GM20431 (cell line): Measurements from ENCODE around the gene PRKD3.

Experiments used
- in situ Hi-C: fragments of 300-500 bp; cut with MseI, MboI; formaldehyde crosslinking; loops from one replicate; pipeline ENCODE4 v1.15.0; 2020; ENCODE audit warnings: low sequenced_read_pairs; ENCODE audit not compliant: unreplicated experiment

The PRKD3 gene

DNA sequence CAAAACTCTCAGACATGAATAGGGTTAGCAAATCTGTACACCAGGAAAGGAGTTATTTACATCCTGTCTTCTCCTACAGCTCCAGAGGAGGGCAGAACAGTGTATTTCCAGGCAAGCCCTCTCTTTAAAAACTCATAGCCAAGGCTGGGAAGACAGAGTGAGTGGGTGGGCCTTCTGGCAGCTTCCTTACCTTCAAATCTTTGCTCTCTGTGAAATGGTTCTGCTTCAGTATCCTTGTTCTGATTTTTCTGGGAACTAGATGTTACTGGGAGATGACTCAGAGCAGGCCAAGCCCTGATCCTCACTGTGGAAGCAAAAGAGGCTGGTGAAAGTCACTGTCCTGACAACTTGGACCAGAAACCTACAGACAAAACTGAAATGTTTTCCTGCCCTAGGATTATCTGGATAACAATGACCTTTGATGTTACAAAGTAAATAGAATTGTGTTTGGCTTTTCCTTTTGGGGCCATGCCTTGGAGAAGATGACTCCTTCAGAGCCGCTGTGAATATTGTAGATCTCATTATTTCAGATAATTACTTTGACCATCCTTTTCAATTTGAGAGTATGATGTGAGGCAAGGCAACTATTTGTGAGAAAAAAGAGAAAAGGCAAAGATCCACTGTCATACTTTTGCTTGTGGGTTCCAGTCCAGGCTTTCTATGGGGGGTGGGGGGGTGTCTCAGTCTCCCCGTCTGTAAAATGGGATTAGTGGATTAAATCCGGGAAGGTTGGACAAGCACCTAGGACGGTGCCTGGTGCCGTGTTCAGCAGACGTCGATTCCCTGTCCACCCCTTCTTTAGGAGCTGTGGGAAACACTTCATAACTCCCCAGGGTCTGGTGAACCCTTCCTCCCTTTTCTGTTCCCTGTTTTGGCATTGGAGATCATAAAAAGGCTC lies 19.2 kb upstream of the PRKD3 start:
- in situ Hi-C loops: no loop called here

DNA sequence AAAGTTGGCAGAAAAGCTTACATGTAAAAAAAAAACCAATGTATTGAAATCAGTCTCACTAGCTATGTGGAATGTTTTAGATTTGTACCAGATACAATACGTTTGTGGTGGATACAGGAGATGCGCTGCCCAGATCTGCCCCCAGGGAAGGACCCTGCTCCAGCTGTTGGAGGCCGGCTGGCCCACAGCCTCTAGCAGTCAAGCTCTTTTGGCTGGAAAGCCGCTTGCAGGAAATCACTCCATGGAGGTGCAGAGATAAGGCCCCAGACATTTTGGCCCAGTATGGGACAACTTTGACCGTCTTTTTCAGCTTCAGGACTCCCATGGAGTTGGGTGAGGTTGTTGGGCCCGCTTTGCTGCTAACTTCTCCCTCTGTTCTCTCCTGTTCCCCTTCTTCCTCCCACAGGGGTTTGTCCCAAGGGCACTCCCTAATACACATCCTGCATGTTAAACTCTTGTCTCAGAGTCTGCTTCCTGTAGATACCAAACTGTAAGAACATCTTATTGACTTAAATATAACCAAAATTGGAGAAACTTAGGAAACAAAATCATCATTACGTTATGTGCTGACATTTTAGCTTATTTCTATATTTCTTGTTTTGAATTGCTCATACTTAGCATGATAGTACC lies 18.1 kb upstream of the PRKD3 start:
- in situ Hi-C loops: no loop called here

DNA sequence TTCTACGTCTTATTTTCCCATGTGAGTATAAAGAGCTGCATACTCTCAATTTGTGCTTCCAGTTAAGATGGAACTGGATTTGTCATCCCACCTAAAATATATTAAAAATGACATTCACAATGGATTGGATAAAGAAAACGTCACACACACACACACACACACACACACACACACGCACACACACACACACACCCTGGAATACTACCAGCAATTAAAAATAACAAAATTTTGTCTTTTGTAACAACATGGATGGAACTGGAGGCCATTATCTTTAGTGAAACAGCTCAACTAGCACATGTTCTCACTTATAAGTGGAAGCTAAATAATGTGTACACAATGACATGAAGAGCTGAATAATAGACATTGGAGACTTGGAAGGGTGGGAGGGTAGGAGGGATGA lies 16.0 kb upstream of the PRKD3 start:
- in situ Hi-C loops: no loop called here

DNA sequence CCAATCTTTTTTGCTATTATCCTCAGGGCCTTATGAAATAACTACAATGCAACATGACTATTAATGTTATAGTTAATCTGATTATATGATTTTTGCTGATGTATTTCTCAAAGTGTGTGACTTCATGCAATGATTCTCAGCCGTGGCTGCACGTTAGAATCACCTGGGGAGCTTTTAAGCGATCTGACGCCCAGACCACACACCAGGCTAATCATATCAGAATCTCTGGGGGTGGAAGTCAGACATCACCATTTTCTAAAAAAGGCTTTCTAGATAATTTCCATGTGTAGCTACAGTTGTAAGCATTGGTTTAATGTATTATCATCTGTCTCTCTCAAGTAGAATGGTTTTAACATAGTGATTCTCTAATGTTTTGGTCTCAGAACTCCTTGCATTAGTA lies 14.3 kb upstream of the PRKD3 start:
- in situ Hi-C loops: no loop called here

DNA sequence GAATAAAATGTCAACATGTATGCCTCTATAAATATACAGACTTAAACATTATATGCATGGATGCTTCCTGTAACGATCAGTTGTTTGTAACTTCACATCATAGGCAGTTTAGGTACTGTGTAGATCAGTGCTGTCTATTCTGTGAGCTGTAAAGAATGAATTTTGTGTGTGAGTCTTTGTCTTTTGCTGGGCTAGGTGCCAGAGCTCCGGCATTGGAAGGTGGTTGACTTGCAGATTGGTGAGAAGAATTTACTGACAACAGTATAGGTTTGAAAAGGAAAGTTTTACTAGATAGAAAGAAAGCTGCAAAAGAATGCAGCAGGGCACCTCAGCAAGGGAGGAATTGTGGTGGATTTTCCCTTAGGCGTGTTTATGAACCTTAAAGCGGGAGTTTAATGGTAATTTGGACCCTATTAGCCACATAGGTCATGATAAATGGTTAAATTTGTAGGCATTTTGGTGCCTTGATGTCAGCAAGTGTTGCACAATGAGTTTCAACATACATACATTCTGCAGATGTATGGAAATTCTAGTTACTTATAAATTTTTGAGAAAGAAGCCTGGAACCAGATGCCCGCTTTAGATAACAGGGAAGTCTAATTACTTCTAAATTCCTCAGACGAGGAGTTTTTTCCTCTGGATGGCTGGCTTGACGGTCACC lies 13.1 kb upstream of the PRKD3 start:
- in situ Hi-C loops: no loop called here

DNA sequence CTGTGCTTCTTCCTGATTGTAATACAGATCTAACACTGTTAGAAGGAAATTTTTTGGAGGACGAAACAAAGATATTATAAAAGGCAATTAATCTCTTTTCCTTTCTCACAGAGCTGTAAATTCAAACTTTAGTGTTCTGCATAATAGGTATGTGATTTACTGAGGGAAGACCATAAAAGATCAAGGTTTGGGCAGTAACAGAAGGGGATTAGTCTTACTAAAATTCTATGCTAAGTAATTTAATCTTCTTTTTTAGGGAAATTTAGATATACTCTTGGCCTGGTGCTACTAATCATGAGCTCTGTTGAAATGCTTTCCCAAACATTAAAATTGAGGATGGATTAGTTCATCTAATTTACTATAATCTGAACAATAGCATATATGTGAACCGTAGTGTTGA lies 11.0 kb upstream of the PRKD3 start:
- in situ Hi-C loops: no loop called here

DNA sequence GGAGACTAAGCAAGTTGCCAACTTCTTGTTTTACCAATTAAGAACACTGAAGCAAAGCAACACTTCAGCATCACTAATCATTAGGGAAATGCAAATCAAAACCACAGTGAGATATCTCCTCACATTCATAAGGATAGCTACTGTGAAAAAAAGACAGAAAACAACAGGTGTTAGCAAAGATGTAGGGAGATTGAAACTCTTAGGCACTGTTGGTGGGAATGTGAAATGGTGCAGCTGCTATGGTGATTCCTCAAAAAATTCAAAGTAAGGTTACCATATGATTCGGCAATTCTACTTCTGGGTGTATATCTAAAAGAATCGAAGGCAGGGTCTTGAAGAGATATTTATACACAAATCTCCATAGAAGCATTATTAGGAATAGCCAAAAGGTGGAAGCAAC lies 8.6 kb upstream of the PRKD3 start:
- in situ Hi-C loops: no loop called here

DNA sequence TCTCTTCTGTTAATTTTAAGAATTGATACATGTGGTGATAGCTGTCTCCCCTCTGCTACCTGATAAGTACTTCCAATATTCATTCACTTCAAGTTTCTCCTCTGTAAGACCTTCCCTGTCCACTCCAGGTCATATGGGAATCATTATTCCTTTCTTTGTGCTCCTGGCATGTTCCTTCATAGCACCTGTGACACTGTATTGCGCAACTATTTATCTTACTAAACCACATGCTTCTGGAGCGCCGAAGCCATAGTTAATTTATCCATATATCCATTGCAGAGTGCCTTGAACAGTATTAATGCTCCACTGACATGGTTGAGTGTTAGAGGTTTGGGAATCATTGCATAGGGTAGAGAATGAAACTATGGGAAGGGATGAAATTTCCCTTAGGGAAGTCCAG lies 7.9 kb upstream of the PRKD3 start:
- in situ Hi-C loops: no loop called here

DNA sequence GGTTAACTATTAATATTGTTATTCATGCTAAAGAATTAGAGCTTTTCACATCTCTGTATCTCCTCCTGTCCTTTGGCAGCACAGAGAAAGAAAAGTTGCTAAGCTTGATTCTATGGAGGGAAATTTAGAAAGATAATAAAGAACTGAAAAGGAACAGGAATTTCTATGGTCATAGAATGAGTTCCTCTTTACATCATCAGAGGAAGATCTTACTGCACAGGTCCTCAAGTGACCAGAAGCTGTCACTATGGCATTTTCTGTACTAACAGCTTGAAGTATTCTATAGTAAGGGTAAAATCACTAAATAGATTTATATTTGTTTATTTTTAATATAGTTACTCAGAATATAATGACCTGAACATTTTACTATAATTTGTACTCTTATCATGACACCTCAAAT lies 6.0 kb upstream of the PRKD3 start:
- in situ Hi-C loops: no loop called here

DNA sequence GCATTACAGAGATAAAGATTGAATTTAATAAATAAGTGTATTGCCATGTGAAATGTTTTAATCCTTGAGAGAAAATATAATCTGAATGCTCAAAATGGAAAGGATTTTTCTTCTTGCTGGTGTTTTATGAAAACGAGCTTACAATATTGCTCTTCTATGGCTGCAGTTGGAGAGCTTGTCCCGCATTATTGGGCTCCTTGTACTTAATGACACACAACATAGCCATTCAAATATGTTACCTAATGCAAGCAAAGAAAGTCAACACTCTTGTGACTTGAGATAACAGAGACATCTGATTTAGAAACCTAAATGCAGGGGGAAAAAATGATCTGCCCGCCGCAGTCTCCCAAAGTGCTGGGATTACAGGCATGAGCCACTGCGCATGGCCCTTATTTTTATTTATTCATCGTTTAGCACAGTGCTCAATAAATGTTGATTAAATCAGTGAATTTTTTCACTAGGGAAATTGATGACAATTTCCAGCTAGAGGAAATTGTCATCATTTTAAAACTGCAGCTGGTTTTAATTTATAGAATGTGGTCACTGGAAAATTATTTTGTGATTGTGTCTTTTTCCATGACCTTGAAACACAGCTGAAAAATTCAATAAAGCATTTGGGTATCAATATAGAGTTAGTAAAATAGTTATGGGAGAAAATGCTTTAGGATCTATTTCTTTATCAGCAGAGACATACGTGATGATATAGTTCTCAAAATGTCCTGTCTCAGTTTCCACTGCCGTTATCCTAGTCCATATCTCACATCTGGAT lies 2.4 kb upstream of the PRKD3 start:
- in situ Hi-C loops: no loop called here

DNA sequence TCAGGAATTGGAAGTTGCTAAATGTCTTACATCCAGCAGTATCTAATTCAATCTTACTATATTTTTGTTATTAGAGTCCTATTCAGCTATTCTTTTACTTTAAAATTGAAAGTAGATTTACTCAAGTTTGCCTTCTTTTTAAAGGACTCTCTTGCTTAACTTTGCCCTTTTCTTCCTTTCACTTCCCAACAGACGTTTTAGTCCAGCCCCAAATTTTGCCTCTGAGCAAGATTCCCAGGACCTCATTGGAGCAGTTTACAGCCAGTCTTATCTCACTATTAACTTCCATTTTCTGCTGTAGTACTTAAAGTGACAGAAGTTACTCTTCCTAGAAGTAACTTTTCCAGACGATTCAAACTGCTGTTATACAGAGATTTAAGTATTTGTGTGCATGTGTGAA lies 1.7 kb upstream of the PRKD3 start:
- in situ Hi-C loops: no loop called here

DNA sequence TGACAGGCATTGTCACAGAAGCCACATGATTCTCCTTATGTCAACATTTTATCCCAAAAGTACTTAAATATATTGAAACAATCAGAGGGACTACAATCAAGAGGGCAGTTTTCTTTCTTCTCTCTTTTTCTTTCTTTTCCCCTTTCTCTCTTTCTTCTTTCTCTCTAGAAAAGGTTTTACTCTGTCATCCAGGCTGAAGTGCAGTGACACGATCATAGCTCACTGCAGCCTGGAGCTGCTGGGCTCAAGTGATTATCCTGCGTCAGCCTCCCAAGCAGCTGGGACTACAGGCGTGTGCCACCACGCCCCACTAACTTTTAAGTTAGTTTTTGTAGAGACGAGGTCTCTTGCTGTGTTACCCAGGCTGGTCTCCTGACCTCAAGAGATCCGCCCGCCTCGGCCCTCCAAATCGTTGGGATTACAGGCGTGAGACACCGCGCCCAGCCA lies 1.0 kb upstream of the PRKD3 start:
- in situ Hi-C loops: no loop called here

DNA sequence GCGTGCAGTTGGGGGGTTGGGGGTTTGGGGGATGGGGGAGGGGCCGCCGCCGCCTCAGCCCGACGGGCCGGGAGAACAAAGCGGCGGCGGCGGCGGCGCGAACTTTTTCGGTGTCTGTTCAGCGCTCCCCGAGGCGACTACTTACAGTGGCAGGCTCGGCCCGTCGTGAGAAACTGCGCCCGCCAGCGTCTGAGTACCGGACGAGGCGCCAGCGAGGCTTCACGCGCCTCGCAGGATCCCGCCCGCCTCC lies 172 bp downstream of the PRKD3 start:
- in situ Hi-C loops: no loop called here

DNA sequence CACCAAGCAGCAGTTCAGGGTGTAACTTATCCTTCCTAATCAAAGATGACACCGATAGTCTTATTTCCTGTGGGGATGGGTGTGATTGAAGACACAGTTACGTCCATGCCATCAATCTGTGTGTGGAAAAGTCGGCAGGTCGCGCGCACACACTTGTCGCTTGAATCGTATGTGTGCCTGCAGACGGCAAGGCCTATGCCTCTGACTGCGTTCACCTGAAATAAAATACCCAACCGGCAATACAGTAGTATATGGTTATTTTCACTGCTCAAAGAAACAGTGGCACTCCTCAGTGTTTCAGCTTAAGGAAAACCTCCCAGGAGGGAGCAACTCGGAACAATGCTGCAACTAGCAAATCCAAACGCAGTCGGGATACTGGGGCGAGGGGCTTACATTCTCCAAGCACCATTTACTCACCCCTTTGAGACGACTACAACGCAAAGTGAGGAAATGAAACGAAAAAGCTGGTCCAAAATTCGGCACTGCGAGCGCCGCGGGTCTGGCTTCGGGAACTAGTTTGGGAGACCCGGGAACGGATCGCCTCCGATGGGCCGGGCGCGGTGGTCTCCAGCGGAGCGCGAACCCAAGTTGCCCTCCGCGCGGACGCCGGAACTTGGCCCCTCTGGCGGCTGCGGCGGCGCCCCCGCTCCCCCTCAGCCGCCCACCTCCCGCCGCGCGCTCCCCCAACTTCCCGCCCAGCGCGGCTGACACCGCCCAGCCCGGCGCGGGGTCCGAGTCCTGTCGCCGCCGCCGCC lies 675 bp downstream of the PRKD3 start:
- in situ Hi-C loops: no loop called here

DNA sequence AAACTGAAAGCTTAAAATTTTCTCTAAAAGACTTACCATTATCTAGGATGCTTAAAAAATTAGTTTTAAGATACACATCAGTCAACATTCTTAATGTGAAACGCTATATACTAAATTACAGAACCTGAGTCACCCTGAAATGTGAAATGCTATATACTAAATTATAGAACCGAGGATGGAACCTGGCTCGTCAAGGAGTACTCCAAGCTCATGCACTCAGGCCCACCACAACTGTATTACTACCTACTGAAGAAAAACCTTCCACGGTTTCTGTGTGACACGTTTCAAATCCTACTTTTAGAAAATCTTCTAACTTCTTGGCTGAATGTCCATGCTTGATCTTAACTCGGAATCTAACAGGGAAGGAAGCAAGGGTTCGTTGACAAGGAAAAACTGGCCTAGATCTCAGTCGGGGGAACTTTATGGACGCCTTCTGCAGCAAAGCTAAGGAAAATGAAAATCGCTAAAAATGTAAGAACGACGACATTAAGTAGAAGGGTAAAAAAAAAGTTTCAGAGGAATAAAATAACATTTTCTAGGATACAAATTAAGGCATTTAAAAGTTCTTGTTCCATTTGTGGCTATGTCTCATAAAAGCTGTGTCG lies 1.4 kb downstream of the PRKD3 start:
- in situ Hi-C loops: no loop called here

DNA sequence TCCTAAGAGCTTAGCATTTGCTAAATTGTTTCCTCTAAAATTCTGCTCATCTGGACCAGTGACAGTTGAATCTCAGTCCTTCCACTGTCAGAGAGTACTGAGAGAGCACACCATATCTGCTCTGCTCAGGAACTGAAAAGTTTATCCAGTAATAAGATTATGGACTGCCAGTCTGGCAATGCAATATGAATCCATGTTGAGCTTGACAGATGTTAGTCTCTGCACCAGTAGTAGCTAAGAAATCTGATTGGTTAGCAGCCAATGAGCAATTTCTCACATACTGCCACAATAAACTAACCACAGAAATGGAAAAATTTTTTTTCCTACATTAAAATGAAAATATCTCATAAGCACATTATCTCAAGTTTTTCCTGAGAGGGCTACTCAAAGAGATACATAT lies 2.3 kb downstream of the PRKD3 start:
- in situ Hi-C loops: no loop called here

DNA sequence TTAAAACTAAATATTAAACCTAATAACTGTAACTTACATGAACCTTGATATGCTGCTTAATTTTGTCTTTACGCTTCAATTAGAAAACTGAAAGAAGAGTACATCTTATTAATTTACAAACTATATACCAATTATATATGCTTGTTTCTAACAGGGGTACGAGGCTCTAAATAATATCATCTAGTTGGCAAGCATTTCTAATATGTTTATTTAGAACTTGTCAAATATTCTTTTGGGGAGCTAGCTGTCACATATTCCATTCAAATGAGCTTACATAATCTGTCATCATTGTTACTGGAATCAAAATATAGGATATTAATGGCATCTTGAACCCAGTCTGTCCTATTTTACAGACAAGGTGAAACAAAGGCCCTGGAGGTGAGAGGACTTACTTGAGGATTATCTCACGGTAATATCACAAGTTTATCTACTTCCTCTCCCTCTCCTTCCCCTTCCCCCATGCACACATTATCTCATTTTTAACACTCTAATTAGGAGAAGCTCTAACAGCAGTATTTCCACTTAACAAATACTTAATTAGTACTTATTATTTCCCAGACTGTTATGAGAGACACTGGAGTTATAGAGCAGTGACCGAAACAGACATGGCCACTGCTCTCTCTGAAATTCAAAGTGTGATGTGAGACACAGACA lies 3.5 kb downstream of the PRKD3 start:
- in situ Hi-C loops: no loop called here

DNA sequence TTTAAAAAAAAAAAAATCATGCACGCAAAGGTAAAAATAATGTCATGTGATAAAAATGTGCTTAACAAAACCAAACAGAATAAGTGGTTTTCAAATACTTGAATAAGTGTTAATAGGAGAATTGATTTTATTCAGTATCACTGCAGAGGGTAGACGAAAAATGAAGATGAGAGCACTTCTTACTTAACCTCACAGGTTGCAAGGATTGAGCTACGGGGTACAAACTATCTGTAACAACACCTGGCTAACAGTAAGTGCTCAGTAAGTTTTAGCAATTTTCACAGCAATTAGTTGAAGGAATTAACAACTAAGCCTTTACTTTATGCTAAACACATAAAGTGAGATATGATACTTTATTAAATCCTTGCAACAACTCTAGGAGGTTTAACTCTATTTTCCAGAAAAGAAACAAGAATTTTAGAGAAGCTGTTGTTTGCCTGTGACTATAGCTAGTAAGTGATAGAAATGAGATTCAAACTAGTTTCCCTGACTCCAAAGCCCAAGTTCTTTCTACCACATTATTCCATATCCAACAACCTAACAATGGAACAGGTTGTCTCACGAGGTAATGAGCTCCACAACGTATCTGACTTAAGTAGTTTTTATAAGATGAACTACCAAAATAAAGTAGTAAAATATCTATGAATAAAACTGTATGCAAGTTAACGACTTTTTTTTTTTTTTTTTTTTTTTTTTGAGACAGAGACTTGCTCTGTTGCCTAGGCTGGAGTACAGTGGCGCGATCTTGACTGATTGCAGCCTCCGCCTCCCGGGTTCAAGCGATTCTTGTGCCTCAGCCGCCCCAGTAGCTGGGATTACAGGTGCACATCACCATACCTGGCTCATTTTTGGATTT lies 4.7 kb downstream of the PRKD3 start:
- in situ Hi-C loops: no loop called here
